T-helper 1 cell (primary cell): ENCODE data around the gene PAWR.
"Not testable (repeated sequence)": the region's sequence is repeated elsewhere in the genome, so short reads cannot be mapped to it uniquely, and the experiment has no call there.

ENCODE experiments used
- DNase-seq, 5 donors: peaks; one replicate each; pipeline ENCODE4 v3.0.0-alpha.2; 2012 to 2020

Gene PAWR

GRCh38 chr12:79644274-79645234 is 46.2 kb downstream of the PAWR start:
- no peak for DNase-seq

GRCh38 chr12:79643821-79644220 is 46.9 kb downstream of the PAWR start:
- no peak for DNase-seq

- no peak for DNase-seq
These were observed 52.3 kb downstream of the PAWR start for GRCh38 chr12:79638490-79638889.

GRCh38 chr12:79637093-79637492 is 53.7 kb downstream of the PAWR start:
- DNase-seq = no peak

- DNase-seq = no peak
These were observed 55.1 kb downstream of the PAWR start for GRCh38 chr12:79635676-79636075.

GRCh38 chr12:79634957-79635471 is 55.8 kb downstream of the PAWR start:
- DNase-seq = no peak

GRCh38 chr12:79629561-79629960 is 61.2 kb downstream of the PAWR start:
- no peak for DNase-seq

GRCh38 chr12:79626735-79627134 is 64.0 kb downstream of the PAWR start:
- DNase-seq = not testable (repeated sequence)

GRCh38 chr12:79624378-79624777 is 66.4 kb downstream of the PAWR start:
- DNase-seq = no peak

GRCh38 chr12:79619872-79620562 is 70.7 kb downstream of the PAWR start:
- DNase-seq = no peak

- DNase-seq = no peak
These were observed 71.8 kb downstream of the PAWR start for GRCh38 chr12:79618848-79619404.

GRCh38 chr12:79617696-79618095 is 73.1 kb downstream of the PAWR start:
- no peak for DNase-seq

GRCh38 chr12:79615596-79616560 is 74.9 kb downstream of the PAWR start:
- DNase-seq = no peak

- DNase-seq = no peak
These were observed 76.0 kb downstream of the PAWR start for GRCh38 chr12:79614730-79615129.

GRCh38 chr12:79601908-79602307 is 88.9 kb downstream of the PAWR start:
- DNase-seq = no peak

- no peak for DNase-seq
These were observed 92.9 kb downstream of the PAWR start for GRCh38 chr12:79597910-79598309.

- no peak for DNase-seq
These were observed 93.9 kb downstream of the PAWR start for GRCh38 chr12:79596719-79597350.

GRCh38 chr12:79595273-79595672 is 95.5 kb downstream of the PAWR start:
- DNase-seq = no peak

- DNase-seq = no peak
These were observed 97.9 kb downstream of the PAWR start for GRCh38 chr12:79592865-79593264.

- no peak for DNase-seq
These were observed 98.8 kb downstream of the PAWR start for GRCh38 chr12:79591988-79592387.

- DNase-seq = no peak
These were observed 100.0 kb downstream of the PAWR start for GRCh38 chr12:79590751-79591150.

GRCh38 chr12:79587368-79587767 is 103.4 kb downstream of the PAWR start:
- no peak for DNase-seq
